ENCODE measurements around the gene SYT1.

The SYT1 gene

DNA sequence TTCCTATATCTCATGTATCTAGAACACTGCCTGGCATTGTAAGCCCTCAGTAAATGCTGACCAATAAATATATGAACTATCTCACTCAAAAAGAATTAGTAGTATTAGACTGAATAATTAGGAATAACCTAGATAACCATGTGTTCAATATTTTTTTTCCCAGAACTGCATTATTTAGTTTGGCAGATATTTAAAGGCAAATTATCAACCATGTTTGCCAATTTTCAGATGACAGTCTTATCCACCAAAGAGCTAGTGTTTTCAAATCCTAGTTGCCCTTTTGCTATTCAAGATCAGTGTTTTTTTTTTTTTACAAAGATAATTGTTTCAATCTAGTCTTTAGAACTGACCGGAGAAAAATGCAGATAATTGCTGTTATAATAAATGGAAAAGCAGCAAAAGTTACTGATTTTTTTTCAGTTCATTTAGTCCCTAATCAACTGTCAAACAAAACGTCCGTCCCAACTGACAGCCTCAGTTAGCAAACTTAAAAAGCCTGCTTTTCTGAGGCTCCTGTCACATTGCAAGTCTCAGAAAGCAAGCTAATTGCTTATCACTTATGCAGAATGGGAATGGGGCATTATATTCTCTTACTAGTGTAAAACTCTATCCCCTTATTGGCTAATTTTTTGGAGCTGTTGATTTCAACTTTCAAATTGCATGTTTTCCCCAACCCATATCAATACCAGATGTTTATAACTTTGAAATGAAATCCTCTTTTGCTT, 623.0 kb downstream of the SYT1 start:
- no peak for DNase-seq (ENCODE audit: insufficient read length, low spot score)
- TF ChIP-seq, protein P1, sequence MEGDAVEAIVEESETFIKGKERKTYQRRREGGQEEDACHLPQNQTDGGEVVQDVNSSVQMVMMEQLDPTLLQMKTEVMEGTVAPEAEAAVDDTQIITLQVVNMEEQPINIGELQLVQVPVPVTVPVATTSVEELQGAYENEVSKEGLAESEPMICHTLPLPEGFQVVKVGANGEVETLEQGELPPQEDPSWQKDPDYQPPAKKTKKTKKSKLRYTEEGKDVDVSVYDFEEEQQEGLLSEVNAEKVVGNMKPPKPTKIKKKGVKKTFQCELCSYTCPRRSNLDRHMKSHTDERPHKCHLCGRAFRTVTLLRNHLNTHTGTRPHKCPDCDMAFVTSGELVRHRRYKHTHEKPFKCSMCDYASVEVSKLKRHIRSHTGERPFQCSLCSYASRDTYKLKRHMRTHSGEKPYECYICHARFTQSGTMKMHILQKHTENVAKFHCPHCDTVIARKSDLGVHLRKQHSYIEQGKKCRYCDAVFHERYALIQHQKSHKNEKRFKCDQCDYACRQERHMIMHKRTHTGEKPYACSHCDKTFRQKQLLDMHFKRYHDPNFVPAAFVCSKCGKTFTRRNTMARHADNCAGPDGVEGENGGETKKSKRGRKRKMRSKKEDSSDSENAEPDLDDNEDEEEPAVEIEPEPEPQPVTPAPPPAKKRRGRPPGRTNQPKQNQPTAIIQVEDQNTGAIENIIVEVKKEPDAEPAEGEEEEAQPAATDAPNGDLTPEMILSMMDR (IDR thresholded peaks at IDR 0.05; ENCODE audit: insufficient read depth, missing control alignments): no peak
- no peak for FAIRE-seq

Measured in D721Med (cell line).